Raji (cell line): ENCODE data around the gene RORC.
A peak's percentile ranks its signal among the peaks of the same experiment; 100 is the strongest.

Source experiments
- POLR2A ChIP-seq: IDR thresholded peaks from 2 replicates; pipeline ENCODE4 v1.6.1; 2011; ENCODE audit warnings: low read depth, low read length, control low read depth; ENCODE audit not compliant: insufficient read depth

The RORC gene

DNA sequence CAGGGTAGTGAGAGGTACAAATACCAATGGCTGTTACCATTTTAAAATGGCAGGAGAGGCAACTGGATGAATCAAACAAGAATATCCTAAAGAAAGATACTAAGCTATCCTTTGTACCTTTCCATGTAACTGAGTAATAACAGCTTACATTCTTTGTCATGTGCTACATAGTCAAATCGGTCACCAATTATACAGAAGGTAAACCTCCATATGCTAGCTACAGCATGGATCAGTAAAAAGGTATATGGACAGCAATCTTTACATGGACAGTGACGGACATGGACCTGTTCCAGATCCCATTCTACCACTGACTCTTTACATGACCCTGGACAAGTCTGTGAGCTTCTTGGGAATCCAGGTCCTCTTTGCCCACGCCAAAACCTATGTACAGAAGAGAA lies 54.9 kb downstream of the RORC start:
- TF ChIP-seq POLR2A, result no peak

DNA sequence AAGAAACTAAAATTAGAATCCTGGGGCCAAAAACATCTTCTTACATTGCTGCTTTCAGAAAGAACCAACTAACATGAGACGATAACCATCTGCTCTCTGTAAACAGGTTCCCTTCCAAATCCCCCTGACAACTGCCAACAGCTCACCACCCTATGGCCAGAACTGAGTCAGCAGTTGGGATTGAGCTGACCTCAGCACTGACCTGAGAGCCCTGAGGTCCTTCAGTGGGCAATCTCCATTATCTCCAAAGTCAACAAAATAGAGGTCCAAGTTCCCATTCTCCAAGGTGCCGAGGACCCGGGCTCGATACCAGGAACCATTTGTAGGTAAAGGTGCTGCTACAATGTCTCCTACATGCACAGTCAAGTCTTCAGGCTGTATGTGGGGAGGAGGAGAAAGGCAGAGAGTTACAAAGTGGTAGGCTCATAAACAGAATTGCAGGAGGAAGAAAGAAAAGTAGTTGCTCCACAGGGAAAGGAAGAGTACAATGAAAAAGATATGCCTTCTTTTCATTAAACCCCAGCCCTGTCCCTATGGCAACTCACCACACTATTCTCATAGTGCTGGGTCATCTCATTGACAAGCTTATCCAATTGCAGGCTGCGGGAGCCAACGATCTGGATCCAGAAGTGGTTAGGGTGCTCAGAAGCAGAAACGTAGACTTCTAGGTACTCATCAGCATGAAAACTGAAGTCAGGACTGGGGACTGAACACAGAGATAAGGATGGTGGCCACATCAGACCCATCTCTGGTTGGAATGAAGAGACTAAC lies 55.5 kb downstream of the RORC start:
- TF ChIP-seq POLR2A, result no peak

DNA sequence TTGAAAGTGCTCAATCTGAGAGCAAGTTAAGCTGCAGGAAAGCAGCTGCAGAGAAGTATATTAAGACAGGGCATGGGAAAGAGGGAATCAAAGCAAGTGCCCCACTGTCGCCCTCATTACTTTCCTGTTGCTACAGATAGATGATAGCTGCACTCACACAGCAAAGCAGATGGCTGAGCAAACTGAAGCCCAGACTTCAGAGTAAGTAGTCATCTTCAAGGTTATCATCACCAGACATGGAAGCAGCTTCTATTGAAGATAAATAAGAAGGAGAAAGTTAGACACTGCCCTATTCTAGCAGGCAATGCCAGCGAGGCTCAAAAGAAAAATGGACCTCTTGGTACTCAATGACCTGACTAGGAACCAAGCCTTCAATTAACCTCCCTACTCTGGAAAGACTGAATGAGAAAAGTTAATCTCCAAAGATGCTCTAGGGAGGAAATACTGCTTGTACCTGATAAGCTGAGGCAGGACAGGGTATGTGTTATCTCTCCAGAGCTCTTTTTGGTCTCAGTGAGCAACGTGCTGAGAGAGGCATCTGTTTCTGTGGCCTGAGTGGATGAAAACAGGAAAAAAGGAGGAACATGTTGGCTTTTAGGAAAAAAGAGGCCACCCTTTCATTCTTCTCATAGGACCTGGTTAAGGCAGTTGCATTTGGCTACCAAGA lies 57.2 kb downstream of the RORC start:
- TF ChIP-seq POLR2A, result no peak

DNA sequence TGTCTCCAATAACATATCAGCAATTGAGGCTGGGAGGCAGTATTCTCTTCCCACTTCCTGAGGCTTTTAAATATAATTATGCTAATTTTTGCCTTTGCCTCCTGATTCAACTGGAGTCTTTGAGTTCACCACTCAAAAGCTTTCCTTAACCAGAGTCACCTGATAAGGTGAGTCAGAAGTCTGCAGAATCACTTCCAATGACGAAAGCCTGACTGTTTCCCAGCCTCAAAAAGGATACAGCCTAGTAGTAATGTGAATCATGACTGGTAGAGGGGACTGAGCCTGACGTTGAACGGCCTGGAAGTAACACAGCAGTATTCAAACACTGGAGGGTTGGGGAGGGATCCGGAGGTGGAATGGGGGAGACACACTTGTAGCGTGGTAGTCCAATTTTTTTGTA lies 57.9 kb downstream of the RORC start:
- no peak for TF ChIP-seq POLR2A

DNA sequence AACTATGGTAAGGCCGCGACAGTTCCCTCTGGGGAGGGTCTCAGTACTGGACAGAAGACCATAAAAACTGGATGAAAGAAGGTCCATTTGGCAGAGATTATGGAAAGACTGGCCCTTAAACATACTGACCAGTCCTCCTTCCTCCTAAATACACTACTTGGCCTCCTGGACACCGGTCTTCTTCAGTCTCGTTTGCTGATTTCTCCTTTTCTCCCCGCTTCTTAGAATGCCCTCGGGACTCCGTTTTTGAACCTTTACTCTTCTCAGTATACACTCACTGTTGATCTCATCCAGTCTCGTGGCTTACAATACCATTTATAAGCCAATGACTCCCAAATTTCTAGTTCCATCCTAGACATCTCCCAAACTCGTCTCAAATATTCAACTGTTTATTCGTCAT lies 67.6 kb downstream of the RORC start:
- TF ChIP-seq POLR2A, result no peak

DNA sequence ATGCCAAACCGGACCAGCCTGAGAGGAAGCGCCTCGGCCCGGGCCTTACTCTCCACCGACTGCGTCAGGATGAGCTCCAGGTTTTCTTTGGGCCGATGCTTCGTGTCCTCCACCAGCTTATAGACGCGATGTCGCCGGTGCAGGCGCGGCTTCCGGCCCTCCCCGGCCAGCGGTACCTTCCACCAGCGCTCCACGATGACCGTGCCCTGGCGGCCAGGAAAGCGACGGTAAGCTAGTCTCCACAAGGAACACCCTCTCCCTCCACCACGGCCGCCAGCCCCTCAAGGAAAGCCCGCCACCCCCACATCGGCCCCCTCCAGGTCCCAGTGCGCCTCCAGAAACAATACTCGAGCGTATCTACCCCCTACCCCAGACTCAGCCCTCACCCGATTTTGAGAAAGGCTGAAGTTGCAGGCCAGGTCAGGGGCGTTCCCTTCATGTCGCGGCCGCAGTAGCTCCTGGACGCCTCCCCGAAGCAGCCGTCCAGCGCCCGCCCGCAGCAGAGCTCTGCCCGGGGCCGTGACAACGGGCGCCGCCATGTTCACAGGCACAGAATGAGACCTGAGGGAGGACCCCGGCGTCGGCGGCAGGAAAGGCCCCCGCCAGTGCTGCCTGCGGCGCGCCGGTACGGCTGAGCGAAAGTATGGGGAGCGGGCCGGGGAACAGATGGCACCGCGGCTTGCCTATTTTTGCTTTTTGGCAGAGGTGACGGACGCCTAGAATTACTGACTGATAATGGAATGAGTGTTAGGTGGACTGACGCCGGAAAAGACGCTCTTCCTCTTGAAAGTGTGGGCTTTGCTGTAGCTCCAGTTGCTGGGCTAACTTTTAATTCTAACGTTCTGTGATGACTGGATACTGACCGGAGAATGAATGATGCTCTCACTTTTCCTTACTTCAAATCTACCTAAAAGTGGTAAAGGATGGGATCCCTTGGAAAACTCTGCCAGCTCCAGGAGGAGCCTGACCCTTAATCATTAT lies 68.4 kb downstream of the RORC start, which contains the start of gene MRPL9:
MRPL9 (minus strand) TSS at position 556 of the 981 bp plus-strand sequence; CDS start at position 539, 17 bp downstream.
- peak; percentile 70 for TF ChIP-seq POLR2A

DNA sequence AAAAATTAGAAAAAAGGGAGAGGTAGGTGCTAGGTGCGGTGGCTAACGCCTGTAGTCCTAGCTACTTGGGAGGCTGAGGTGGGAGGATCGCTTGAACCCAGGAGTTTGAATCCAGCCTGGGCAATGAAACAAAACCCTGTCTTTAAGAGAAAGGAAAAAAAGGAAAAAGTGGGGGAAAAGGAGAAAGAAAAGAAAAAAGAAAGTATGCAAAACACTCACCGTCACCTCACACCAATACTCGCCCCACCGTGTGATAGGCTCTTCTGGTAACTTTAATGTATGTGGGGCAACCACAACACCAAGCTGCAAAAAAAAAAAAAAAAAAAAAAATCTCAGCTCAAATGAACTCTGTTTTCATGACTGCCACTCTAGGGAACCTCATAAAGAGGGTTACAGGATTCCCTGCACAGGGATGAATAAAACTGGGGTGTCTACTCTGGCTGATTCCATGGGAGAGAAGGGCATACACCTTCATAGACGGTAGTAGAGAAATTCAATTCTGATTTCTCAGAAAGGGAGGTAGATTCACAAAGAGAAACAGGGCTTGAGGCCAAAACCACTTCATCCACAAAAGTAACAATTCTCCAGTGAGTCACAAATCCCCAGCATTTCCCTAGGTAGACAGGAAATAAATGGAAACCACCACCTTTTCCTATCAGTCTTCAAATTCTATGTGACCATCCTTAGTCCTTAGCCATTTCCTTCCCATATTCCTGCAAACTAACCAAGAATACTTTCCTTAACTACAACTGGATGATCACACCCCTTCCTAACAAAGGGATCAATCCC lies 70.8 kb downstream of the RORC start:
- TF ChIP-seq POLR2A, result no peak

DNA sequence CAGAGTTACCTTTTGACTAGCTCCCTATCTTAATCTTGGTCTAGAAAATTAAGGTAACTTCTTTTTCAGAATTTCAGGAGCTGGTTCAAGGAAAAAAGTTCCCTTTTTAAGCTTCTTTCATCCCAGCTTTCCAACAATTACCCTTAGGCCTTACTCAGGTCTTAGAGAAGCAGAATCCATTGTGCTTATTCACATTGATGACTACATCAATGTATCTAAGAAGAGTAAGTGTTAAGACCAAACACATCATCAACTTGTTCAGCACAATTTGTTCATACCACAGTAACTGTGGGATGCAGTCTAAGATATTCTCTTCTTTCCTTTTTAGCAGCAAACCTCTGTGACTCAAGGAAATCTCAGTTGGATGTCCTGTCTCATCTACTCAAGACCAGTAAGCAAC lies 72.4 kb downstream of the RORC start:
- TF ChIP-seq POLR2A, result no peak

DNA sequence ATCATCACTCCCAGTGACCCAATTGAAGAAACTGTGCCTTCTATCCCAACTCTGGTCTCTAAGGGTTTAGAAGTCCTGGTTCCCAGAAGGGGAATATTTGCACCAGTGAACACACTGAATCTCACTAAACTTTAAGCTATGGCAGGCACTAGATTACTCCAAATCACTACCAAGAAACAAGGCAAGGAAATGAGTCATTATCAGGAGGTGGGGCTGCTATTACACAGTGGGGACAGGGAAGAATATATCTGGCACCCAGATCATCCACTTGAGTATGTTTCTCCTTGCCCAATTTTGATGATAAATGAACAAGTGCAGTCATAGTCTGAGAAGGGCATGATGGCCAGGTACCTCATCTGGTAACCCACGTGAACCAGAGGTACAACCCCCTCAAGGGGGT lies 75.3 kb downstream of the RORC start:
- TF ChIP-seq POLR2A, result no peak
